ENCODE data around the gene TMEM272. TPM values are rescaled to one million over a fixed set of nuclear protein-coding genes. Genes with fewer than 3 reads are reported as not detected.

TMEM272 gene
- total and polyA plus RNA-seq, 9 donors = 0.08 to 0.50 (median 0.15) TPM

- WGBS (ENCODE audit: insufficient coverage) = 100% methylated on average over 1 of the region's 8 CpGs
- H3K9me3 ChIP-seq (replicated peaks; ENCODE audit: control insufficient read depth, low read depth, low read length) = no peaks in the 10 kb centered on the region
- H3K36me3 ChIP-seq (ENCODE audit: control insufficient read depth, insufficient read depth, low read length) = no peaks in the 10 kb centered on the region
- H3K4me1 ChIP-seq (ENCODE audit: control insufficient read depth, insufficient read depth, low read length) = peaks cover 6% of the 10 kb centered on the region
- no peak overlapping the region for H3K27ac ChIP-seq (ENCODE audit: low read length)
- peaks cover 2% of the 10 kb centered on the region for H3K27me3 ChIP-seq (ENCODE audit: control insufficient read depth, insufficient read depth, low read length)
- no peak overlapping the region for H3K4me3 ChIP-seq (ENCODE audit: low read length)
- DNase-seq = no peak
These were observed 6.6 kb downstream of the TMEM272 start for GRCh38 chr13:51838240-51838846.

- peaks cover 6% of the 10 kb centered on the region for H3K4me1 ChIP-seq (ENCODE audit: control insufficient read depth, insufficient read depth, low read length)
- H3K36me3 ChIP-seq (ENCODE audit: control insufficient read depth, insufficient read depth, low read length) = no peaks in the 10 kb centered on the region
- H3K27ac ChIP-seq (ENCODE audit: low read length) = no peak overlapping the region
- H3K27me3 ChIP-seq (ENCODE audit: control insufficient read depth, insufficient read depth, low read length) = peaks cover 2% of the 10 kb centered on the region
- no peak for DNase-seq
- no peak overlapping the region for H3K4me3 ChIP-seq (ENCODE audit: low read length)
- no peaks in the 10 kb centered on the region for H3K9me3 ChIP-seq (replicated peaks; ENCODE audit: control insufficient read depth, low read depth, low read length)
- WGBS (ENCODE audit: insufficient coverage) = 56% methylated on average over 1 of the region's 3 CpGs
These were observed 8.0 kb downstream of the TMEM272 start for GRCh38 chr13:51837016-51837415.

GRCh38 chr13:51834581-51835171 lies 10.3 kb downstream of the TMEM272 start:
- peak; percentile 49 for DNase-seq

GRCh38 chr13:51833980-51834379 lies 11.0 kb downstream of the TMEM272 start:
- H3K36me3 ChIP-seq (ENCODE audit: control insufficient read depth, insufficient read depth, low read length) = no peaks in the 10 kb centered on the region

More at GRCh38 chr13:51834581-51835171, 10.3 kb downstream of the TMEM272 start:
- no peak overlapping the region for H3K4me3 ChIP-seq (ENCODE audit: low read length)
- H3K27me3 ChIP-seq (ENCODE audit: control insufficient read depth, insufficient read depth, low read length) = peaks cover 2% of the 10 kb centered on the region
- H3K9me3 ChIP-seq (replicated peaks; ENCODE audit: control insufficient read depth, low read depth, low read length) = no peaks in the 10 kb centered on the region
- 72% methylated on average over 4 of the region's 7 CpGs for WGBS (ENCODE audit: insufficient coverage)
- peaks cover 7% of the 10 kb centered on the region for H3K4me1 ChIP-seq (ENCODE audit: control insufficient read depth, insufficient read depth, low read length)
- no peak overlapping the region for H3K27ac ChIP-seq (ENCODE audit: low read length)
- no peaks in the 10 kb centered on the region for H3K36me3 ChIP-seq (ENCODE audit: control insufficient read depth, insufficient read depth, low read length)

GRCh38 chr13:51832471-51833152 lies 12.4 kb downstream of the TMEM272 start:
- H3K9me3 ChIP-seq (replicated peaks; ENCODE audit: control insufficient read depth, low read depth, low read length) = no peaks in the 10 kb centered on the region
- H3K27me3 ChIP-seq (ENCODE audit: control insufficient read depth, insufficient read depth, low read length) = peaks cover 2% of the 10 kb centered on the region
- H3K27ac ChIP-seq (ENCODE audit: low read length) = no peak overlapping the region
- H3K4me3 ChIP-seq (ENCODE audit: low read length) = no peak overlapping the region
- WGBS (ENCODE audit: insufficient coverage) = 90% methylated on average over 4 of the region's 6 CpGs
- peak; percentile 42 for DNase-seq
- no peaks in the 10 kb centered on the region for H3K36me3 ChIP-seq (ENCODE audit: control insufficient read depth, insufficient read depth, low read length)
- peaks cover 13% of the 10 kb centered on the region for H3K4me1 ChIP-seq (ENCODE audit: control insufficient read depth, insufficient read depth, low read length)

More at GRCh38 chr13:51833980-51834379, 11.0 kb downstream of the TMEM272 start:
- Histone ChIP-seq H3K27ac (ENCODE audit: low read length) (no peak overlapping the region), H3K27me3 (ENCODE audit: control insufficient read depth, insufficient read depth, low read length) (peaks cover 2% of the 10 kb centered on the region), H3K9me3 (replicated peaks; ENCODE audit: control insufficient read depth, low read depth, low read length) (no peaks in the 10 kb centered on the region), H3K4me3 (ENCODE audit: low read length) (no peak overlapping the region), H3K4me1 (ENCODE audit: control insufficient read depth, insufficient read depth, low read length) (peaks cover 12% of the 10 kb centered on the region)
- WGBS (ENCODE audit: insufficient coverage) = 83% methylated on average over 3 of the region's 10 CpGs
- no peak for DNase-seq

- no peaks in the 10 kb centered on the region for H3K9me3 ChIP-seq (replicated peaks; ENCODE audit: control insufficient read depth, low read depth, low read length)
- peaks cover 22% of the 10 kb centered on the region for H3K4me1 ChIP-seq (ENCODE audit: control insufficient read depth, insufficient read depth, low read length)
- 100% methylated on average over 1 of the region's 5 CpGs for WGBS (ENCODE audit: insufficient coverage)
- peaks cover 2% of the 10 kb centered on the region for H3K27me3 ChIP-seq (ENCODE audit: control insufficient read depth, insufficient read depth, low read length)
- no peak for DNase-seq
- H3K4me3 ChIP-seq (ENCODE audit: low read length) = no peak overlapping the region
- no peak overlapping the region for H3K27ac ChIP-seq (ENCODE audit: low read length)
- no peaks in the 10 kb centered on the region for H3K36me3 ChIP-seq (ENCODE audit: control insufficient read depth, insufficient read depth, low read length)
These were observed 13.5 kb downstream of the TMEM272 start for GRCh38 chr13:51831519-51831918.

GRCh38 chr13:51829568-51829899 lies 15.4 kb downstream of the TMEM272 start:
- no peak overlapping the region for H3K27ac ChIP-seq (ENCODE audit: low read length)
- no CpG with 5 or more reads among the region's 2 CpGs for WGBS (ENCODE audit: insufficient coverage)
- no peaks in the 10 kb centered on the region for H3K36me3 ChIP-seq (ENCODE audit: control insufficient read depth, insufficient read depth, low read length)
- DNase-seq = no peak
- no peaks in the 10 kb centered on the region for H3K9me3 ChIP-seq (replicated peaks; ENCODE audit: control insufficient read depth, low read depth, low read length)
- H3K4me1 ChIP-seq (ENCODE audit: control insufficient read depth, insufficient read depth, low read length) = peaks cover 26% of the 10 kb centered on the region
- peaks cover 2% of the 10 kb centered on the region for H3K27me3 ChIP-seq (ENCODE audit: control insufficient read depth, insufficient read depth, low read length)
- H3K4me3 ChIP-seq (ENCODE audit: low read length) = no peak overlapping the region

- Histone ChIP-seq H3K27ac (ENCODE audit: low read length) (no peak overlapping the region), H3K4me1 (ENCODE audit: control insufficient read depth, insufficient read depth, low read length) (peaks cover 25% of the 10 kb centered on the region)
These were observed 16.0 kb downstream of the TMEM272 start for GRCh38 chr13:51828730-51829567.

GRCh38 chr13:51827254-51827653 lies 17.7 kb downstream of the TMEM272 start:
- Histone ChIP-seq H3K9me3 (replicated peaks; ENCODE audit: control insufficient read depth, low read depth, low read length) (no peaks in the 10 kb centered on the region), H3K4me1 (ENCODE audit: control insufficient read depth, insufficient read depth, low read length) (peaks cover 34% of the 10 kb centered on the region), H3K27ac (ENCODE audit: low read length) (no peak overlapping the region), H3K36me3 (ENCODE audit: control insufficient read depth, insufficient read depth, low read length) (no peaks in the 10 kb centered on the region), H3K4me3 (ENCODE audit: low read length) (no peak overlapping the region), H3K27me3 (ENCODE audit: control insufficient read depth, insufficient read depth, low read length) (no peaks in the 10 kb centered on the region)
- no peak for DNase-seq
- WGBS (ENCODE audit: insufficient coverage) = 90% methylated on average over 3 of the region's 4 CpGs

More at GRCh38 chr13:51828730-51829567, 16.0 kb downstream of the TMEM272 start:
- no peaks in the 10 kb centered on the region for H3K36me3 ChIP-seq (ENCODE audit: control insufficient read depth, insufficient read depth, low read length)
- no peak for DNase-seq
- H3K27me3 ChIP-seq (ENCODE audit: control insufficient read depth, insufficient read depth, low read length) = peaks cover 2% of the 10 kb centered on the region
- 89% methylated on average over 3 of the region's 8 CpGs for WGBS (ENCODE audit: insufficient coverage)
- no peak overlapping the region for H3K4me3 ChIP-seq (ENCODE audit: low read length)
- H3K9me3 ChIP-seq (replicated peaks; ENCODE audit: control insufficient read depth, low read depth, low read length) = no peaks in the 10 kb centered on the region

GRCh38 chr13:51826606-51827005 lies 18.4 kb downstream of the TMEM272 start:
- H3K36me3 ChIP-seq (ENCODE audit: control insufficient read depth, insufficient read depth, low read length) = no peaks in the 10 kb centered on the region
- H3K9me3 ChIP-seq (replicated peaks; ENCODE audit: control insufficient read depth, low read depth, low read length) = no peaks in the 10 kb centered on the region
- H3K4me3 ChIP-seq (ENCODE audit: low read length) = no peak overlapping the region
- DNase-seq = no peak
- no peaks in the 10 kb centered on the region for H3K27me3 ChIP-seq (ENCODE audit: control insufficient read depth, insufficient read depth, low read length)
- no peak overlapping the region for H3K27ac ChIP-seq (ENCODE audit: low read length)
- WGBS (ENCODE audit: insufficient coverage) = 37% methylated on average over 5 of the region's 7 CpGs
- H3K4me1 ChIP-seq (ENCODE audit: control insufficient read depth, insufficient read depth, low read length) = peaks cover 38% of the 10 kb centered on the region
